ENCODE measurements around the gene COBL.

The COBL gene

GRCh38 chr7:51274001-51274400 lies 42.6 kb downstream of the COBL start:
- DNase-seq (ENCODE audit: low read depth), result no peak

GRCh38 chr7:51273360-51273759 lies 43.2 kb downstream of the COBL start:
- no peak for DNase-seq (ENCODE audit: low read depth)

GRCh38 chr7:51270965-51271364 lies 45.6 kb downstream of the COBL start:
- no peak for DNase-seq (ENCODE audit: low read depth)

GRCh38 chr7:51269911-51270310 lies 46.7 kb downstream of the COBL start:
- DNase-seq (ENCODE audit: low read depth), result no peak

GRCh38 chr7:51269321-51269720 lies 47.3 kb downstream of the COBL start:
- no peak for DNase-seq (ENCODE audit: low read depth)

GRCh38 chr7:51268859-51269258 lies 47.8 kb downstream of the COBL start:
- DNase-seq (ENCODE audit: low read depth), result no peak

- no peak for DNase-seq (ENCODE audit: low read depth)
Measured at GRCh38 chr7:51267169-51267568, 49.4 kb downstream of the COBL start.

- no peak for DNase-seq (ENCODE audit: low read depth)
Measured at GRCh38 chr7:51265066-51265907, 51.3 kb downstream of the COBL start.

- DNase-seq (ENCODE audit: low read depth), result no peak
Measured at GRCh38 chr7:51263631-51264484, 52.8 kb downstream of the COBL start.

GRCh38 chr7:51262796-51263531 lies 53.6 kb downstream of the COBL start:
- DNase-seq (ENCODE audit: low read depth), result no peak

GRCh38 chr7:51261950-51262795 lies 54.4 kb downstream of the COBL start:
- DNase-seq (ENCODE audit: low read depth), result no peak

- no peak for DNase-seq (ENCODE audit: low read depth)
Measured at GRCh38 chr7:51261117-51261835, 55.3 kb downstream of the COBL start.

- no peak for DNase-seq (ENCODE audit: low read depth)
Measured at GRCh38 chr7:51260516-51260915, 56.1 kb downstream of the COBL start.

GRCh38 chr7:51259766-51260165 lies 56.8 kb downstream of the COBL start:
- DNase-seq (ENCODE audit: low read depth), result no peak

- no peak for DNase-seq (ENCODE audit: low read depth)
Measured at GRCh38 chr7:51256916-51257315, 59.7 kb downstream of the COBL start.

- DNase-seq (ENCODE audit: low read depth), result no peak
Measured at GRCh38 chr7:51256209-51256781, 60.3 kb downstream of the COBL start.

GRCh38 chr7:51255536-51256208 lies 60.9 kb downstream of the COBL start:
- DNase-seq (ENCODE audit: low read depth), result no peak

GRCh38 chr7:51255036-51255435 lies 61.6 kb downstream of the COBL start:
- DNase-seq (ENCODE audit: low read depth), result no peak

- no peak for DNase-seq (ENCODE audit: low read depth)
Measured at GRCh38 chr7:51253157-51253556, 63.5 kb downstream of the COBL start.

GRCh38 chr7:51251290-51251689 lies 65.3 kb downstream of the COBL start:
- DNase-seq (ENCODE audit: low read depth), result no peak

Data from amniotic epithelial cell (primary cell).